GM21526 (cell line): ENCODE data around the gene SMYD1.

Experiments used
- ATAC-seq: cut with Tn5 transposase; IDR thresholded peaks from one replicate; pipeline ENCODE4 v1.9.1; 2021; ENCODE audit warnings: moderate library complexity; ENCODE audit not compliant: unreplicated experiment, low FRiP score

The SMYD1 gene

DNA sequence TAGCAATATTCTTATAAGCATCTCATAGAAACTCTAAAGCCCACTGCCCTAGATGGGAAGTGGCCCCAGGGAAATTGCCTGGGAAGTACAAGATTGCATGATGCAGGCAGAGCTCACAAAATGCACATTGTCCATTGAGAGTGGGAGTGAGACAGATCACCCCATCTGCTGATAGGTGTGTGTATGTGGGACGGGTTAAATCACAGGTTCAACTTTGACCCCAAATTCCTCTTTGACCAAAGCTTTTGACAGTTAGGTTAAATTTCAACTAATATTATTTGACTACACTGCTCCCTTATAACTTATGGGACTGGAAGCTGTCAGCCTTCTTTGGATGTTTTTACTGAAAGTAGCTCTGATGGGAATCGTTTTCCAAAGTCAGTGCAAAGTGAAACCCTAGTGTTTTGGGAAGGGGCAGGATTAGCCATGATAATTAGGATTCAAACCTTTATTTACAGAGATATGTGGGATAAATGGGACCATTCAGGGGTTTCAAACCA is 71.6 kb downstream of the SMYD1 start:
- no peak for ATAC-seq

- ATAC-seq = no peak
Measured at GRCh38 chr2:88139804-88140203, 72.2 kb downstream of the SMYD1 start.

- no peak for ATAC-seq
Measured at GRCh38 chr2:88141952-88142351, 74.3 kb downstream of the SMYD1 start.

GRCh38 chr2:88144271-88144670 is 76.6 kb downstream of the SMYD1 start:
- ATAC-seq = no peak

DNA sequence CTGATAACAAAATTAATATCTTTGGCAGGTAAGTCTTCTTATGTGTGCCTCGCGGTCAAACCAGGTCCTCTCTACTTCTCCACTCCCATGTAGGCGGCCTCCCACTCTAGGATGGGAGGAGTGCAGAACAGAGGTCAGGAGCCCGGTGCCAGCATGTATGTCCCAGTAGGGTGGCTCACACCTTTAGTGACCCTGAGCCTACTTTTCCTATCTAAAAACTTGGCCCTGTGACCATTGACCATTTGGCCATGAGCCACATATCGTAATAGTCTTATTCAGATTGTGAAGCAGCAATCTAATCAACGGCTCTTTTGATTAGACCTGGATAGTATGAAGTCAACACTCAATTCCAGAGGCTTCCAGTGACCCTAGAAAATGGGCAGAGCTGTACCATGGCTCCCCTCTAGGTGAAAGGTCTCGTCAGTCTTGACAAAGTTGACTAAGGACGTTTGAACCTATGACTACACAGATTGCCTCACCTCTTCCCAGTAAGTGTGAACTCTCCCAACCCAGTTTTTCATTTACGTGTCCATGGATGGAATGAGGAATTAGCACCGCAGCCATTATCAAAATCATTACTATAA is 77.4 kb downstream of the SMYD1 start:
- no peak for ATAC-seq

DNA sequence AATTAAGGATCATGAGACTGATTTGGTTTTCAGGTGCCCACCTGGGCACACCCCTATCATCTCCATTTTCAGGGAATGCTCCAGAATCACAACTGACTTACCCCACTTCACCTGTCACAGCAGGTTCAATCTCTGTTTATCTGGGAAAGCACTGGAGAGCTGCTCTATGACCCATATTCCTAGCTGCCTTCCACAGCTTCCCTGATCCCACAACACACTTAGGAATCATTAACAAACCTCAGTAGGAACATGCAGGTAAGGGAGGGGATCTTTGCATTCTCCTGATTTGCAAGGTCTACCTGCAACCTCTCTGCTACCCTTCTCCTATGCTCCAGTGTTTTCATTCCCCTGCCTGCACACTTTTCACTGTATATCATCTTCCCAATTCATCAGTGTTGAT is 79.0 kb downstream of the SMYD1 start:
- no peak for ATAC-seq

- ATAC-seq = no peak
Measured at GRCh38 chr2:88147145-88147544, 79.5 kb downstream of the SMYD1 start.

GRCh38 chr2:88148929-88149438 is 81.4 kb downstream of the SMYD1 start:
- ATAC-seq = no peak

DNA sequence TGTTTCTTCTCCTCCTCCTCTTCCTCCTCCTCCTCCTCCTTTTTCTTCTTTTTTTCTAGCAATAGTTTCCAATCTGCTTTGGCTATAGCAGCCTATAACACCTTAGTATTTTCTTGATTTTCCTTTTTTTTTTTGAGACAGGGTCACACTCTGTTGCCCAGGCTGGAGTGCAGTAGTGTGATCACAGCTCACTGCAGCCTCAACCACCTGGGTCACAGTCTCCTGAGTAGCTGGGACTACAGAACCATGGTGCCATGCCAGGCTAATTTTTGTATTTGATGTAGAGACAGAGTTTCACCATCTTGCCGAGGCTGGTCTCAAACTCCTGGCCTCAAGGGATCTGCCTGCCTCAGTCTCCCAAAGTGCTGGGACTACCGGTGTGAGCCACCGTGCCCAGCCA is 91.9 kb downstream of the SMYD1 start:
- no peak for ATAC-seq

DNA sequence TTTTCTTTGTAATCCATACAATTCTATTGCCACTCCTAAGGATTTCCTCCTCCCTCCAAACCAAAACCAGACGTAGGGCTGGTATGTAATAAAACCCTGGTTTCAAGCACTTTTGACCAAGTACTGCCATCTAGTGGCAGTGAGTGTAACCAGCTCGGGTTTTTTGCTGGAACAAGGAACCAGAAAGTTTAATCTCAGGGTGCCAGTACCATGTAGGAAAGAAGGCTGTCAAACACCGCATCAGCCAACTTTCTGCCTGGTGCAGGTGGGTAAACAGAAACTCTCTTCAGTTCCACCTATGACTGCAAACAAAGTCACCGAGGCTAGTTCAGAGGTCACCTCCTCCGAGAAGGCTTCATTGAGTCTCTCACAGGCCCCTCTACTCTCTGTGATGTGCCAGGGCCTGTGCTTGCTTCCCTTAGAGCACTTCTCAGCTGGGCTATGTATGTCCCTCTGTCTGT is 92.4 kb downstream of the SMYD1 start:
- peak; percentile 59 for ATAC-seq

- ATAC-seq = no peak
Measured at GRCh38 chr2:88160517-88160916, 92.9 kb downstream of the SMYD1 start.

- ATAC-seq = no peak
Measured at GRCh38 chr2:88161446-88162244, 94.0 kb downstream of the SMYD1 start.
